ENCODE results near the gene ARHGAP18. TPM values are rescaled to one million over a fixed set of nuclear protein-coding genes. Genes with fewer than 3 reads are reported as not detected.

ARHGAP18 gene
- total RNA-seq, 1 experiment from 2014 or later = 12.6 TPM

DNA sequence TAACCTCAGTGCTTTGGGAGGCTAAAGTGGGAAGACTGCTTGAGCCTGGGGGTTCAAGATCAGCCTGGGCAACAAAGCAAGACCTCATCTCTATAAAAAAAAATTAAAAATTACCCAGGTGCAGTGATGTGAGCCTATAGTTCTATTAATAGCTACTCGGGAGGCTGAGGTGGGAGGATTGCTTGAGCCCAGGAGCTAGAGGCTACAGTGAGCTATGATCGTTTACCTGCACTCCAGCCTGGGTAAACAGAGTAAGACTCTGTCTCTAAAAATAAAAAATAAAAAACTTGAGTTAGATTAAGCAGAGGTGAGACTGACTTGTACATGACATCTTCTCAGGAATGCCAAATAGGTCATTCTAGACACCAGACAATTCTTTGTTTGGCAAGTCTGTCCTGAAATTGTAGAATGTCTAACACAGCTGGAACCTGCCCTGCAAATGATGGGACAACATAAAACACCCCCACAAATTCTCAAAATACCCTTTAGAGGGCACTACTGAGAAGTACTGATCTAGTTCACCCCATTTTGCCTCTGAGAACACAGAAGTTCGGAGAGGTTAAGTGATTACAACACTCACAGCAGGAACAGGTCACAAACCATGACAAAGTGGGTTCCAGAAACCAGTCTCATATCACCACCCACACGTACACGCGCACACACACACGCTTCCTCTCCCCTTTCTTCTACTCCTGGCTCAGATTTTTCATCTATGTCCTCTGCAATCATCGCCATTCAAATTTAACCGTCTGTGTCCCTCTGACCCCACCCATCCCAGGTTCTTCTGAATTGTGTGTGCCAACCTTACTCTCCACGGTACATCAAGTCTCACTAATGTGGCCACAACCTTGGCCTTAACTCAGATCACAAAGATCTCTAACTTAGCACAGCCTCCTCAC is 38.3 kb downstream of the ARHGAP18 start:
- no peak for DNase-seq (ENCODE audit: extremely low read depth, low read depth)

DNA sequence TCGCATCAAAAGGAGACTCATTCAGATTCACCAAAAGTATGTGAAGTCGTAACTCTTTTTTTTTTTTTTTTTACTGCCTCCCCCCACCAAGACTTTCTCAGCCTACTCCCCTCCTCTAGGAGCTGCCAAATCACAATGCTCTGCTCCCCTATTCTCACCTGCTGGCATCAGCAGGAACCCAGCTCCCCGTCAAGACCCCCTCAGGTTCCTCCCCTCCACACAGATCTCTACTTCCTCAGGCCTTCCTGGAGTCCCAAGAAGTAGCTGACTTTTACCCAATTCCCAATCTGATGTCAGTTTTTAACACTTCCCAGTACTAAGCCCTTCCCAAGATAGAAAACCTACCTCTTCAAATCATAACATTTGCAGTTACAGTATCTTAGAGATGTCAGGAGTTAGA is 39.3 kb downstream of the ARHGAP18 start:
- DNase-seq (ENCODE audit: extremely low read depth, low read depth) = no peak

DNA sequence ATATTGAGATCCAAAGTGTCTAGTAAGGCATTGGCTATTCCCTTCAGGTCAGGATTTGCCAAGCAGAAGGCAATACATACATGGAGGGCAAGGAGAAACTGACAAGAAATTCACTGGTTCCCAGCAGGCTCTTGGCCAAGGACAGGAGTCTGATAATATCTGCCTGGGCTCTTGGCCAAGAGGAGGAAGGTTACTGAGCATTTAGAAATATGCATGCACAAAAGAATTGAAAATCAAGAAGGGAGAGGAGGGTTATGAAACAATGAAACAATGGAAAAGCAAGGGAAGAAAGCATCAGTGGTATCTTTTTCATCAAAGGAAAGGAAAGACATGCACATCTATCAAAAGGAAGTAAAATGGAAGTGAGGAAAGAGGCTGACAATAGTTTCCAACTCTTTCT is 42.4 kb downstream of the ARHGAP18 start:
- DNase-seq (ENCODE audit: extremely low read depth, low read depth) = no peak

DNA sequence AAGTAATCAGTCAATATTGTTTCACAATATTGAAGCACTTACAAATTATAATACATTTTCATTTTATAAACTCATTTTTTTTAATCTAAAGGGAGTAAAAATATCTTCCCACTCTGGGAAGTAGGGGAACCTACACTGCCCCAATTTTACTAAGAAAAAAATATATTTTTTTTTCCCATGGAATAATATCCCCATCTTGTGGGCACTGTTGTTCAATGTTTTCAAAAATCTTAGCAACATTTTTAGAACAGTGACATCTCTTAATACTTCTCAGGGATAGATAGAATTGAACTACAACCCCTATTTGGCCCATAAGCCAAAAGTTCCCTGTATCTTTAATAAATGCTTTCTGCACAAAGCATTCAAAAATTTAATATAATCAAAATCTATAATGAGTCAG is 42.9 kb downstream of the ARHGAP18 start:
- no peak for DNase-seq (ENCODE audit: extremely low read depth, low read depth)

DNA sequence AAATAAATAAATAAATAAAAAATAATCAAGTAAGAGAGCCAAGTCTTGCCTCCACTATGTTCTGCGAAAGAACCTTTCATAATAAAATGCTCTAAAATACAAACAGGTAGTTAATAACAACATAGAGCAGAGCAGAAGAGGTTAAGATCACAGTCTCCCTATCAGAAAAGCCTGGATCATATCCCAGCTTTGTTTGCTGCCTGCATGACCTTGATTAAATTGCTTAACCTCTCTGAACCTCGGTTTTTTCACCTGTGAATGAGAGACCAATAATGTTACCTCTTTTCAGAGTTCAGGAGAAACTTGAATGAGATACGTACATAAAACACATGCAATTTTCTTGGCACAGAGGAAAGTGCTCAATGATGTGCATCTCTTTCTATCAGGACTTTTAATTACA is 44.4 kb downstream of the ARHGAP18 start:
- DNase-seq (ENCODE audit: extremely low read depth, low read depth) = no peak

DNA sequence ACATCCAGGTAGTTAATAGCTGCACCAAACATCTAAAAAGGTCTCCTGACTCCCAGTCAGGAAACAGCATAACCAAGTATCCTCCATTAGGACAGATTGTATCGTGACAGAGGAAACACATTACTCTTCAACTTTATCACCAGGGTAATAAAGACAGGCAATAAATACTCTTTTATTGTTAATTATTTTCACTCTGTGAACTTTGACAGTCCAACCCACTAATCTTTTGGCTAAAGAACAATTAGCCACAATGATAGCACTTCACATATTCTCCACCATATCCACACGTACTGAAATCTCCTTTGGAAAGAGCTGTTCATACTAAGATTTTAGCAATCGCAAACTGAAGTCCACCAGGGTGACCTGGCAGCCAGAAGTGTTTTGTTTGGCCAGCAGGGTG is 46.4 kb downstream of the ARHGAP18 start:
- no peak for DNase-seq (ENCODE audit: extremely low read depth, low read depth)

DNA sequence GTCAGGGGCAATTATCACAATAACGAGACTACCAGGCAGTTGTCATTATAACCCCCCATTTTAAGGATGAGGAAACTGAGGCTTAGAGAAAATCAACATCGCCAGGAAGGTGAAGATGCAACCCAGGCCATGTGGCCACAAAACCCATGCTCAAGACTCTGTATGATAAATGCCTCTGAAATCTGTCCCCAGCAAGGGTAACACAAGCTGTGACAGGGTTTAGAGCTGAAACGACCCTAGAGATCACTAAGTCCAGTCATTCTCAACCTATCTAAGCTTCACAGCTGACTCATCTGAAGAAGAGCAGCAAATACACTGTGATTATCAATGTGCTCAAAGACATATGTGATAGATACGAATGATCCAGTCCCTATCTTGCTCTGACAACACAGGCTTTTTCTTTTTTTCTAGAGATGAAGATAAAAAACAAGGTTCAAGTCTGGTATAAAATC is 47.0 kb downstream of the ARHGAP18 start:
- no peak for DNase-seq (ENCODE audit: extremely low read depth, low read depth)

DNA sequence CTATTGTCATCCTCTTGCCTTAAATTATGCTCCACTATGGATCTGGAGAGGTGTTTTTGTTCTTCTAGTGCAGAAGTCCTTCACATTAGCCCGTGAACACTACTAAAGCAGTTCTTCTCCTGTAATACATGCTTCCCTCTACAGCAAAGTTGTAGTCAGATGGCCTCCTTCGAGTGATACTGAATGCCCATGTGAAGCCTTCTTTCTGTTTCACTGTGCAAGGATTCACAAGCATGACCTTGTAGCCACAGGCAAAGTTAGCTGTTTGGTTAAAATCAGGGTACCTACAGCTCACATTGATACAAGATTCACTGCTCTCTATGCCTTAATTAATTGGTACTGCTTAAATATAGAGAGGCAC is 47.6 kb downstream of the ARHGAP18 start:
- no peak for DNase-seq (ENCODE audit: extremely low read depth, low read depth)

DNA sequence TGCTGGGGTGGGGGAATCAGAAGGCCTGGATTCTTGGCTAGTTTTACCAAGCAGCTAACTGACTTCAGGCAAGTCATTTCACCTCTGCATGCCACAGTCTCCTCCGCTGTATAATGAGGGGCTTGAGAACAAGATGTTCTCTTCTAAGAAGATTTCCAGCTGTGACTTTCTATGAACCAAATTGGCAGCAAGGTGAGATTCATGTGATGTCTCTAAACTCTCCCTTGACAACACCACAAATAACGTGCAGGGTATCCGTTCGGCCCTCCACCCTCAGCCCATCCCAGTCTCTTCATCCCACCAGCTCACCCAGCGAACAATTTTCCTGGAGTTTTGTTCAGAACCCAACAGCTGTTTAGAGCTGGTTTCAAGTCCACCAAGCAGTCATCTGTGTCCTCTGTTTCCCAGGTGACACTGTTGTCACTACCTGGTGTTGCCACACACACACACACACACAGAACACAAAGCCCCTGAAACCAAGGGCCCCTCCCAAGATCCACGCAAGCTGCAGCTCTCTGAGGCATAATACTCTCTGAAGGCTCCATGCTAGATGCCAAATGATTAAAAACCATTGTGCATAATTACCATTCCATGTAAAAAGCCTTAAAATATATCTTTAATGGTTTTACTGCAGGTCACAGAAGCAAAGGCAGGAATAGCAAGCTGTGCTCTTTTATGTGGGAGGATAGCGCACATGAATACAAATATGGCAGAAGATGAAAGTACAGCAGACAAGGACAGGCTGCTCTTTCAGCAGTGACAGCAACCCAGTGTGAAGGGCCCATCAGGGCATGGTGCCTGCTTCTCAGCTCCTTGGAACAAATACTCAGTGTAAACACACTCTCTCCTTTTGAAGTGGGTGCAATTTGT is 48.2 kb downstream of the ARHGAP18 start:
- no peak for DNase-seq (ENCODE audit: extremely low read depth, low read depth)

DNA sequence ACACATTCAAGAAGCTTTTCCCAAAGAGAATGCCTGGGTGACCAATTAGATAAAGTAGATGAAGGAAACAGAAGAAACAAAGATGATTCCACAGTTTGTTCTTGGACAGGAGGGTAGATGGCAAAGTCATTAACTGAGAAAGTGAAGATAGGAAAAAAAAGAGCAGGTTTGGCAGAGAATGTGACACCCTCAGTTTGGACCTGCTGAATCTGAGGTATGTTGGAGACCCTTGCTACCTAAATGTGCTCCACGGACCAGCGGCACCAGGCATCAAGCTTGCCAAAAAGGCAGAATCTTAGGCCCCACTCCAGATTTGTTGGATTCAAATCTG is 49.7 kb downstream of the ARHGAP18 start:
- DNase-seq (ENCODE audit: extremely low read depth, low read depth) = no peak

DNA sequence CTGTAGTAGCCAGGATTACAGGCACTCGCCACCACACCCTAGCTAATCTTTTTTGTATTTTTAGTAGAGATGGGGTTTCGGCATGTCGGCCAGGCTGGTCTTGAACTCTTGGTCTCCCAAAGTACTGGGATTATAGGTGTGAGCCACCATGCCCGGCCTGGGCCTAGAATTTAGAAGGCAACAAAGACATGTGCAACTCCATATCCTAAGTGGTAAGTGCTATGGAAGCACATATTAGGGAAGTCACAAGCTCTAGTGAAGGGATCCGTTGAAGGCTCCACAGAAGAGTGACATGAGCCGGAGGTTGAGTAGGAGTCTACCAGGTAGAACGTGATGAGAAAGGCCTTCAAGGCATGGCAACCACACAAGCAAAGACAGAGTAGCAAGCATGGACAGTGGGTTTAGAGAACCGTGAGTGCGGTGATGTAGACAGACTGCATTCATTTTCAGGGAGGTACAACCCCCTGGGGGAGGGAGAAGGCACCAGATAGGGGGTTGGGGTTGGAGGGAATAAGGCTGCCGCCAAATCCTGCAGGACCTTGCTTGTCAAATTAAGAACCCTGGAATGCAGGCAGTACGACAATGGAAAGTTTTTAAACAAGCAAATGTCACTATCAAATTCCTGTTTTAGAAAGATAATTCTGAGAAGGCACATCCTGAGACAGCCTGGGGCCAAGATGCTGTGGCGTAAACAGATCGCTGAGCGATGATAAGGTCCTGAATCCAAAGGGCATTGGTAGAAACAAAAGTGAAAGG is 50.2 kb downstream of the ARHGAP18 start:
- DNase-seq (ENCODE audit: extremely low read depth, low read depth) = no peak

DNA sequence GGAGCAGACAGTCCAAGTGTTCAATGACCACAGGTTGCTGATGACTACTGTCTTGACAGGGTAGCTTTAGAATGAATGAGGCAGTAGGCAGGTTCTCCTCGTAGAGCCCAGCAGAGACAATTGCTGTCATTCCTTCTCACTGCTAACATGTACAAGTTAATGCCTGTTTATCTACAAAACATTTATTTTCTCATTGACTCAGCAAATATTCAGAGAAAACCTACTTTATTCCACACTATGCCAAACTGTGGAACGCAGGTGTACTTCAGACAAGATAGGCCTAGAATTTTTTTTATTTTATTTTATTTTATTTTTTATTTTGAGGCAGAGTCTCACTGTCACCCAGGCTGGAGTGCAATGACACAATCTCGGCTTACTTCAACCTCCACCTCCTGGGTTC is 50.8 kb downstream of the ARHGAP18 start:
- DNase-seq (ENCODE audit: extremely low read depth, low read depth) = no peak

DNA sequence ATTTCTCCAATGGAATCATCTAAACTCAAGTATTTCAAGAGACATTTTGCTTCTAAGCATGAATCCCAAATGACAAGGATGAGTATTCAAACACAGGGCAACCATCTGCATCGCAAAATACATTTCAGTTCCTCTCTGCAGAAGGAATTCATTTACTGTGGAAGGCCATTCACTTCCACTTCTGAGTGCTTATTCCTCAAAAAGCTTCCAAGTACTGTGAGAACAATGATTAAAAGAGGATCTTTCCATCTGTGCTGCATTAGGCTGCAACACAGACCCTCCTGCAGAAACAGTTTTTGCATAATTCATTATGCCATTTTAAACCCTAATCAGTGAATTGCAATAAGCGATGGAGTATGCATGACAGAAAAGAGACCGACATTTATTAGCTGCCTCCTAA is 52.5 kb downstream of the ARHGAP18 start:
- no peak for DNase-seq (ENCODE audit: extremely low read depth, low read depth)

DNA sequence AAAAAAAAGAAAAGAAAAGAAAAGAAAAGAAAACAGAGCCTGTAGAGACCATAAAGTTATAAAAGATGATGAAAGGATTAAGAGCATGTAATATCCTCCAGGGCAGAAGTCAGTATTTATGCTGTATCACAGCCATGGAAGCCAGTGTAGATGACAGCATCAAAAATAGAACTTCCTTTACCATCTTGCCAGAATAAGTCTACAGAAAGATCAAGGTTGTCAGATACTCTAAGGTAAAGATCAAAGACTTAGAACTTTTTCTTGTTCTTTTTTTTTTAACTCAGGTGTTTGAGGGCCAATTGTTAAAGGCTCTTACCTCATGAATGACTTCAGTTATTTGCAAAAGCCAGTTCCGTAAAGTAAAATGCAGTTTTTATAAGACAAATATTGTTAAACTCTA is 54.6 kb downstream of the ARHGAP18 start:
- no peak for DNase-seq (ENCODE audit: extremely low read depth, low read depth)

DNA sequence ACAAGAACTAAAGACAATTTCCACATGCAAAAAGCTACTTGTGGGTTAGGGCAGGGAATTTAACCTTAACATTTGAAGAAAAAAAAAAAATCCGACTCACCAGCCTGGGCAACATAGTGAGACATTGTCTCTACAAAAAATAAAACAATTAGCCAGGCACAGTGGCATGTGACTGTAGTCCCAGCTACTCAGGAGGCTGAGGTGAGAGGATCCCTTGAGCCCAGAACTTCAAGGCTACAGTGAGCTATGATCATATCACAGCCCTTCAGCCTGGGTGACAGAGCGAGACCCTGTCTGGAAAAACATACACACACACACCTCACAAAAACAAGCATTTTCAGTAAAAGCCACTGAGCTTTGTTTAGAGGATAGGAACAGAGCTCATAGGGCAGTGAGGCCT is 56.2 kb downstream of the ARHGAP18 start:
- no peak for DNase-seq (ENCODE audit: extremely low read depth, low read depth)

DNA sequence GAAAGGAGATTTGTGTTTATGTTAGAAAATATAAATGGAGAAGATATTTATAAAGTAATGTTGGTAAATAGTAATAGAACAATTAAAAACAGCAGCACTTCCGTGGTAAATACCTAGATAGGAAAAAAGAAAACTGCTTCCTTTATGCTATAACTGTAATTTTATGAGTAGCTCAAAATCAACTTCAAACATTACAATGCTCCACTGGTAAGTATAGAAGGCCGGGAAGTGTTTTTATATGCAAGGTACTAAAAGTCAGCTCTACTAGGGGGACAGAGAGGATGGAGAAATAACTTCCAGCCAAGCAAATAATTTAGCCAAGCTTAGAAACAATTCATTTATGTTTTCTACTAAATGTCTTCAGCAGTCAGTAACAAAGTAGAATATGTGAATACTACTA is 56.7 kb downstream of the ARHGAP18 start:
- no peak for DNase-seq (ENCODE audit: extremely low read depth, low read depth)

DNA sequence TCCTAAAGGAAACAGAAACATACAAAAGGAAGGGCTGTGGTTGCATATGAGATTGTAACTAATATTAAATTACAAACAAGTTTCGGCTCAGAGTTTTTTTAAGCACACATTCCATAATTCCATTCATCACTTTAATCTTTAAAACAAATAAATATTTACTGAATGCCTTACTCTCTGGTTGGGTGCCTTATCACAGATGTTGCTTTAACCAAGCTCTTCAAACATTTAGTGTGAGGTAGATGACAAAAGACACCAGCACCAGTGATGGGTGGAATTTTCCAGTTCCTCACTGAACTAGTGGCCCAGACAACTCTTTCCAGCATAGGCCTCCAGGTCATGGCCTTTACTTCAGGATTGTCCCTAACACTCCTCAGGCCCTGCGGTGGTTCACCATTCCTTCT is 58.7 kb downstream of the ARHGAP18 start:
- no peak for DNase-seq (ENCODE audit: extremely low read depth, low read depth)

DNA sequence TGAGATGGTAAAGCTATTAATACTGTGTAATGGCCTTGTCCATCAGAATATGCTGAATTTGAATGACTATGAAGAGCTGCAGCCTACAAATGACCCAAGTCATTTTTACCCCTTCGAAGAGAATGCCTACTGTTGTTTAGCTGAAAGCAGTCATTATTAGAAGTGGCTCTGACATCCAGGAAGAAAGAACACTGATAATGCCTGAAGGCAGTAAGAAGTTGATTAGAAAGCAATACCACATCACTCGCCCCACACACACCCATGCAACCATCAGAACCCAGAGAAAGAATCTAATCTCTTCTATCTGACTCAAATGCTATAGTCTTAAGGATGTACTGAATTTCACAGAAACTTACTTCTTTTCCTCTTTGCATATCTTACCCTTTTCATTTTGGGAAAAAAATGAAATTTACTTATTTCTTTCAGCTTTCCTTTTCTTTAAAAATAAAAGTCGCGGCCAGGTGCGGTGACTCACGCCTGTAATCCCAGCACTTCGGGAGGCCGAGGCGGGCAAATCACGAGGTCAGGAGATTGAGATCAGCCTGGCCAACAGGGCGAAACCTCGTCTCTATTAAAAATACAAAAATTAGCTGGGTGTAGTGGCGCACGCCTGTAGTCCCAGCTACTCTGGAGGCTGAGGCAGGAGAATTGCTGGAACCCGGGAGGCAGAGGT is 61.0 kb downstream of the ARHGAP18 start:
- DNase-seq (ENCODE audit: extremely low read depth, low read depth) = no peak

DNA sequence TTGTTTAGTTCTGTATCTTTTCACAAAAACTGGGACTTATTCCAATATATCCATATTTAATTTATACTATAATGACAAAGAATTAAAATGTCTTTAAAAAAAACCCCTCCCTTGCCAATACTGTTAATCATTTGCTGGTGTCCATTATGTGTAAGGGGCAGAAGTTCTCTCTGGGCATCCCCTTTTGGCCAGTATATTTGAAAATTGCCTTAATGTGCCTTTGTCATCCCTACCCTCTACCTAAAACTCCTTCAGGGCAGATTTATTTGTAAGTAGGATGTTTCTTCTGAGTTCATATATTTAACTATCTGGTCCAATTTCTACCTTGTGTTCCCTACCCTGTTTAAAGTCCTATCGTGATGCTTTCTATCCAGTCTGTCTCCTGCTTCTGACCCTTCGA is 62.9 kb downstream of the ARHGAP18 start:
- DNase-seq (ENCODE audit: extremely low read depth, low read depth) = no peak

DNA sequence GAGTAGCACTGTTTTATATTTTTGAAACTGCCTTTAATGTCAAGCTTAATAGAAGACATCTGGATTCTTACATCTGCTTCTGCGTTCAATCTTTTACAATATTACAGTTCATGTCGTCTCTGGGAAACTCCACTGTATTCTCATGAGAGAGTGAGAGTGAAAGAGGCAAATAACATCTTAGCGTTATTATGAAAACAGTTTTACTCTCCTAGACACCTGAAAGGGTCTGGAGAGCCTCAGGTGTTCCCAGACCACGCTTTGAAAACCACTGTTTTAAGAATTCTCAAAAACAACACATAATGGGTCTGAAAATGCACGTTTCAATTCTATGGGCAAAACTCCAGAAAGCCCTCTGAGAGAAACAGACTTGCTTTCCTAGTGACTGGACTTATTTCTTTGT is 63.3 kb downstream of the ARHGAP18 start:
- DNase-seq (ENCODE audit: extremely low read depth, low read depth) = no peak

Data from NCI-H460 (cell line).